ENCODE measurements around the gene SCYGR2.

Gene SCYGR2

DNA sequence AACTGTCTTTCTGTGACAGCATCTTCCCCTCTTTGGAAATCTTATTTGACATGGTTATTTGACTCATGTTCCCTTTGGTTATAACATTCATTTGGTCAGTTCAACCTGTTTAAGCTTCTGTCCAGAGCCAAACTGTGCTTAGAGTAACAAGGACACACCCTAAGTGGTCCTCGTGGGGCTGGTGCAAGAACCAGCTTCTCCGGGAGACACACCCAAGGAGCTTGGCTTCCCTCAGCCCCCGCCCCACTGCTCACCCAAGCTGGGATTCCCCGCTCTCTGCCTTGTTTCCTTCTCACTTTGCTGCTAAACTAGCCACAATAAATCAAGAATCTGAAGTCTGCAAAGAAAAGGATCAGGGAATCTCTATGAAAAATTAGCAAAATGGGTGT is 14.6 kb downstream of the SCYGR2 start:
- no peak for DNase-seq

DNA sequence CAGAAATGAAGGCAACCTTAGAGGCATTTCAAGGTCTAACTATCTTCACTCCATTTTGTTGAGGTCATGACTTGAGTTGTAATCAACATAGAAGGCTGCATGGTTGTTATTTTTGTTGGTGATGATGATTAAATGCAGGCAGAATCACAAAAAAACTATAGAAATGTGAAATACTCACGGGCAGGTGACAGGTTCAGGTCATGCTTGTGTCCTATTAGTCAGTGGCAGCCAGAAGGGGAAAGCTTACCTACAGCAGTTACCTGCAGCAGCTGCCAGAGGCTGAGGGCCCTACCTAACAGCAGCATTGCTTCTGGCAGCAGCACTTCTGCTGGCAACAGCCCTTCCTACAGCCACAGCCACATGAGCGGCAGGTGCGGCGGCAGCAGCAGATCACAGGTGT is 15.6 kb downstream of the SCYGR2 start:
- no peak for DNase-seq

DNA sequence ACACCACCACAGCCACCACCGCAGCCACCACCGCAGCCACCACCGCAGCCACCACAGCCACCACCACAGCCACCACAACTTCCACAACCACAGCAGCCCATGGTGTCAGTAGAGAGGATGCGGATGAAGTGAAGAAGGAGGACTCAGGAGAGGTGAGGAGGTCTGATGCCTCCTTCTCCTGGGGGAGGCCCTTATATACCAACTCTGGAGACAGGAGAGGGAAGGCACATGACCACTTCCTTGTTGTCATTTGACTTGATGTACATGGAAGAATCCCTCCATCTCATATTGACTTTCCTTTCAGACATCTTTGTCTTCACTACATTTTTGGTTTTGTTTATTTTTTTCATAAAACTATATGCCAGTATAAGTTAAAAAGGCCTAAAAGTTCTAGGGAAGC is 16.0 kb downstream of the SCYGR2 start, which contains the start of gene SCYGR3:
SCYGR3 (minus strand) TSS at position 101 of the 400 bp plus-strand sequence; CDS start at position 101, 0 bp downstream.
- DNase-seq, result no peak

DNA sequence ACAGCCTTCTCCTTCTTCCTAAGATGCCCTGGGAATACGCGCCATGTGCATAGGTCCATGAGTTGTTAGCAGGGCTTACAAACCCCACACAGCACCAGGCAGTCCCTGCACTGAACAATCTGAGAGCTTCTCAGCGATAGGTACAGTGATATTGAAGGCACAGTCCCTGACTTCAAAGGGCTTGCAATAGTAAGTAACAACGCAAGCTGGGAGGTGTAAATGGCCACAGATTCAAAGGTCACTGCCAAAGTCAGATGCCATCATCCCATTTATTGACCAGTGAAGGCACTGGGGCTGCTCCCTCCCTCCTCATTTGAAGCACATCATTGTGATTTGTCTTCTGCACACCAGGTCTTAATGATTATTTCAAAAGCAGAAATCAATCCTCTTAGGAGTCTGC is 16.5 kb downstream of the SCYGR2 start:
- no peak for DNase-seq

DNA sequence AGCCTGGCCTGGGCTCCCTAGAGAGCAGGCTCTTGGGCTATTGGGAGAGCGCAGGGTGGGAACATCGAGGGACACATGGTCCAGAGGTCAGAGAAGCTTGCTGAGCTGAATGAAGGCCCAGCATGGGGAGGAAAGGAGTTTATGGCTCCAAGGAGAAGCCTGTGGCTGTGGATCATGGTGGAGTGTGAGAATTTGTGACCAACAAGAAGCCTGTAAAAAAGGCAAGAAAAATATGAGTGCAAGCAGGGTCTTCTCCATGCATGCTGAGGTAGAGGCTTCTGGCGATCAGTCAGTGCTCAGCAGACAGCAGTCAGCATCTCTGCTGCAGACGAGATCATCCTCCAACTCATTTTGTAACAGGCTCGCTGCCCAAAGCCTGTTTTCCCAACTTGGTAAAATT is 17.2 kb downstream of the SCYGR2 start:
- DNase-seq, result no peak

DNA sequence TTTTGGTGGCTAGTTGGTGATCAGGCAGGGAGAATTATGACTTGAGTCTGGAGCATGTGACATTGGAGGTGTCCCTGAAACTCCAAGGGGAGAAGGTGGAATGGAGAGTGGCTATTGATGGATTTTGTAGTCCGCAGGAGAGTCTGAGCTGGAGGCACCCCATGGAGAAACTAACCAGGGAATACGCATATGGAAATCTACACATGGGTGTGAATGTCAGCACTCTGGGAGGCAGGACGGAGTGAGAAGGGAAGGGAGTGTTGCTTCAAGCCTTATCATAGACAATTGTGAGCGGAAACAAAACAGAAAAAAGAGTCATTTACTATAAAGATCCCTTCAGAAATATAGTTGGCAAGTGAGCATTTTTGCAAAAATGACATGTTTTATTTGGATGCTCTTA is 17.9 kb downstream of the SCYGR2 start:
- DNase-seq, result no peak

DNA sequence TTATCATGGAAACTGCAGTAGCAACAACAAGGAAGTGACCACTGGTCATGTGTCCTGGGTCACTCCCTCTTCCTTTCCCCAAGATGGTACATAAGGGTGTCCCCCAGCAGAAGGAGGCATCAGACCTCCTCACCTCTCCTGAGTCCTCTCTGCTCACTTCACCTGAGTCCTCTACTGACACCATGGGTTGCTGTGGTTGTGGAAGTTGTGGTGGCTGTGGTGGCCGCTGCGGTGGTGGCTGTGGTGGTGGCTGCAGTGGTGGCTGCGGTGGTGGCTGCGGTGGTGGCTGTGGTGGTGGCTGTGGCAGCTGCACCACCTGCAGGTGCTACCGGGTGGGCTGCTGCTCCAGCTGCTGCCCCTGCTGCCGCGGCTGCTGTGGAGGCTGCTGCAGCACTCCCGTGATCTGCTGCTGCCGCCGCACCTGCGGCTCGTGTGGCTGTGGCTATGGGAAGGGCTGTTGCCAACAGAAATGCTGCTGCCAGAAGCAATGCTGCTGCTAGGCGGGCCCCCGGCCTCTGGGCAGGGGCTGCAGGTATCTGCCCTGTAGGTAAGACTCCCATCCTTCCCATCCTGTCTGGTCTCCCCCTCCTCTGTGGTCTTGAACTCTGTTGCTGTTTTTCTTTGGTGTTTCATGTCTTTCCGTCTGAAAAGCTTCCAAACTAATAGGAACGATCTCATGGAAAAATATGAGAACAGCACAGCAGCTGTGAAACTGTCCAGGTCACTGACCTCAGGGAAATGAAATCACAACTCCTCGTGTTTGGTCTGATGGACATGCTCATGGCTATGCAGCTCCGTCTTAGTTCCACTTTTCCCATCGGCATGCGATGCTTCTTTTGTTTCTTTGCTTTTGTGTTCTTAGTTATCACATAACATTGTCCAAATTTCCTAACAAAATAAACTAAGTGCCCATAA is 18.9 kb downstream of the SCYGR2 start, which contains the start of gene SCYGR4:
SCYGR4 (plus strand) TSS at position 183 of the 915 bp plus-strand sequence; CDS start at position 183, 0 bp downstream.
- no peak for DNase-seq

DNA sequence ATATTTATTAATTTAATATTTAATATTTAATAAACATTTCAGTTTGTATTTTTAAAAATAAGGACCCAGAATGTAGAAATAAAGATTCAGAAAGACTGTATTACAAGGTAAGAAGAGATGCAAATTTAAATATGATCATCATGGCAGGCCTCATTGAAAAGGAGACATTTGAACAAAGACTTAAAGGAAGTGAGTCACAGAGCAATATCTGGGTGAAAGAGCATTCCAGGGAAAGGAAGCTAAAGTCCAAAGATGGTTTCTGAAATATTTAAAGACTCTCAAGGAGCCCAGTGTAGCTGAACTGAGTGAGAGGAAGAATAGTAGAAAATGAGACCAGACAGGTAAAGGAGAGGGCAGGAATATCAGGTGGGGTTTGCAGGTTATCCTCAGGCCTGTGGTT is 24.5 kb downstream of the SCYGR2 start:
- DNase-seq, result no peak

DNA sequence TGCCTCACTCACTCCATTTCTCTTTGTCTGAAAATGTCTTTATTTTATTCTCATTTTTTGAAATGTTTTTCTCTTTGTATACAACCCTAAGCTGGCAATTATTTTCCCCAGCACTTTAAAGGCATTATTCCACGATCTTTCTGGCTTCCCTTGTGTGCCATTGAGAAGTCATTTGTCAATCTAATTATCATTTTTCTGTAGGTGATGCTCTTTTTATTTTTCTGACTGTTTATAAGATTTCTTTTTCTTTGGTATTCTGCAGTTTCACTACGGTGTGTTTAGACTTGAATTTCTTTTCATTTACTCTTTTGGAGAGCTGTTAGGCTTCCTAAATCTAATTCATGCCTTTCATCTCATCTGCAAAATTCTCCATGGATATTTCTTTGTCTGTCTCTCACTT is 26.7 kb downstream of the SCYGR2 start:
- no peak for DNase-seq

DNA sequence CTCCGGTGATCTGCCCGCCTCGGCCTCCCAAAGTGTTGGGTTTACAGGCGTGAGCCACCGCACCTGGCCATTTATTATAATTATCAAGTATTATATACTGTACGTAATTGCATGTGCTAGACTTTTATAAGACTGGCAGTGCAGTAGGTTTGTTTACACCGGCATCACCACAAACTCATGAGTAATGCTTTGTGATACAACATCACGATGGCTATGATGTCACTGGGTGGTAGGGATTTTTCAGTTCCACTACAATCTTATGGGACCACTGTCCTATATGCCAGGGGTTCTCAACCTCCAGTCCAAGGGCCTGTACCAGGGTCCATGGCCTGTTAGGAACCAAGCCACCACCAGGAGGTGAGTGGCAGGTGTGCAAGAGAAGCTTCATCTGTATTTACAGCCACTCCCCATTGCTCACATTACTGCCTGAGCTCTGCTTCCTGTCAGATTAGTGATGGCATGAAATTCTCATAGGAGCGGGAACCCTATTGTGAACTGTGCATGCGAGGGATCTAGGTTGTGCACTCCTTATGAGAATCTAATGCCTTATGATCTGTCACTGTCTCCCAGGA is 28.0 kb downstream of the SCYGR2 start:
- DNase-seq, result no peak

DNA sequence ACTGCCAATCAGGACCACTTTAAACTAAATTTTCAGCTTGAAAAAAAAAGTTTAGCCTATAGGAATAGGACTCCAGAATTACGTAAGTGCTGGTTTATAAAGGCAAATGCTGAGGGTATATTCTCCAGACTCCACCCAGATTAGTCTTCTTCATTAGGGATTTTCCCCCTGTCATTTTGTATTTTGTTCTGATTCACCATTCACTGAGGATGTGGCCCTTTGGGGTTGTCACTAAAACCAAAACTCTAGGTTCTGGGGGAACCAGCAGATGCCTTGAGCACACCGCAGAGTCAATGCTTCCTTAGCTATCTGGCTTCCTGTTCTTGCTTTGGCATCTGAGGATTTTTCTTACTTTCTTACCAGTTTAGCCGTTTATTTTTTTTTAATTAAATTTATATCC is 29.1 kb downstream of the SCYGR2 start:
- DNase-seq, result no peak

DNA sequence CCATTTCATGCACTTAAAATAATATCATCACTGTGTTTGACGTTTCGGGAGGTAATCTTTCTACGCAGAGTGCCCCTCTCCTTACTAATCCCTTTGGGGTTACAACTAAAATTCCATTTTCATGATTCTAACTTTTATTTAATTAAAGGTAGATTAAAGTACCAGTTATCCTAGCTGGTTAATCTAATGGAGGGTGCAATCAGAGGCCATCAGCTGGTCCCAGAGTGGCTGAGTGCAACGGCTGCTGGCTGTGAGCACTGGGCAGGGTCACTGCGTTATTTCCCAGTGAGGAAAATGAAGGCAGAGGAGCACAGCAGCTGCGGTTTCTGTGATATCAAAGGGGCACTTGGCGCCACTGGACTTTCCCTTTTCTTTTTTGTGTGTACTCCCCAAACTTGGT is 30.7 kb downstream of the SCYGR2 start:
- DNase-seq, result no peak

DNA sequence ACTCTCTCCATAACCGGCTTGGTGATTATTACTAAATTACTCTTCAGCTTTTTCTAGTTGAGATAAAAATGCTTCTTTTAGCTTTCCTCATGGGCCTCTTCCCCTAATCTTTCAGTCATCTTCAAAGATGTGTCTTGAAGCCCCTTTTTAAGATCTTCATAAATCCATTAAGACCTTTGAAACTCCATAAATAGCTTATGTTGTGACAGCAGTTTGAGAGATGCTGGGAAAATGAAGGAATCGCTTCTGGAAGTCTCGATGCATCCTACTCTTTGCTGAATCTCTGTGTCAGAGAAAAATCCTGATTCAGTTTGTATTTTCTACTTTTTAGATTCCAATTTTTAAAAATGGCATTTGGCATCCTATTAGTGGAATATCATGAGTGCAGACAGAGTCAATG is 31.6 kb downstream of the SCYGR2 start:
- no peak for DNase-seq

DNA sequence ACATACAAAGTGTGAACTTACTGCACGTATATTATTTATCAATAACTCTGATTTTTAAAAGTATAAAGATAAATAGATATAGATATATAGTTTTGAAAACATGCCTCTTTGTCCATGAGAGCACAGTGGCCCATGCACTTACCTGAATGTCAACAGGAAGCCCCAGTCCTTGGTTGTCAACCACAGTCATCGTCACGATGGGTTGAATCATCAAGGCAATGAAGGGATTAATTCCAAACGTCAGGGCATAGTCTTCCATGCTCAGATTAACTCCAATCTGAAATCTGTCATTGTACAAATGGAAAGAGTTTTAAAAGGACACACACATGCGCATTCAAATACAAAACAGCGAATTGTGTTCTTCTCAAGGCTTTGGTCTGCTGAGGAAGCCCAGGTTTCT is 34.1 kb downstream of the SCYGR2 start:
- no peak for DNase-seq

DNA sequence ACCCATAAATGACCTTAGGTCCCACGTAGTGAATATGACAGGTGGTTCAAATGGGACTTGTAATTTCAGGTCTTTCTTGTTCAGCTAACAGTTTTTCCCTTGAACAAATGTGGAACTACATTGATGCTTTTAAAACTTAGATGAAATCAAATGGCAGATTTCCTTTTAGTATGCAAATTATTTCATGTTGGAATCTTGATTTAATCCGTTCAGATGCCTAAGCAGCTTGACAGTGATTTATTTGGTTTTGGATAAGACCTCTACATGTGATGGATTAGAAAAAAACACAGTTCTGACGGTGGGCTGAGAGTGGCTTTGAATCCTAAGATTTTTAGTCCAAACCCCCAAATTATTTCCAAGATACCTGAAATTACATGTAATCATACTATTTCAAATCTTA is 35.5 kb downstream of the SCYGR2 start:
- DNase-seq, result no peak

DNA sequence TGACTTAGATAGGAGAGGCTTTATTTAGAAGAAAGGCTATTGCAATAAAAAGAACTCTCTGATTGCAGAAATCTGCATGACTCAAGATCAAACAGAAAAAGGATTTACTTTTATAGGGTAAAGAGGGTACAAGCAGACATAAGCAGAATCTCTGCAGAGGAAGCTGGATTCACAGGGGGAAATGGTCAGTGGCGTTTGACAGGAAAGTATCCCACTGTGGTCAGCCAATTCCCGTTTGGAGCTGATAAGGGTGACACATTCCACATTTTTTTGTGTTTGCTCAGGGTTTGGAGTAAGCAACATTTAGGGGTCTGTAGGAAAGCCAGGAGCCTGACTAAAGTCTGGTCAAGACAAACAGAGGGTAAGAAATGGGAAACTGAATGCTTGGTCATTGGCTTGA is 44.0 kb downstream of the SCYGR2 start:
- DNase-seq, result no peak

DNA sequence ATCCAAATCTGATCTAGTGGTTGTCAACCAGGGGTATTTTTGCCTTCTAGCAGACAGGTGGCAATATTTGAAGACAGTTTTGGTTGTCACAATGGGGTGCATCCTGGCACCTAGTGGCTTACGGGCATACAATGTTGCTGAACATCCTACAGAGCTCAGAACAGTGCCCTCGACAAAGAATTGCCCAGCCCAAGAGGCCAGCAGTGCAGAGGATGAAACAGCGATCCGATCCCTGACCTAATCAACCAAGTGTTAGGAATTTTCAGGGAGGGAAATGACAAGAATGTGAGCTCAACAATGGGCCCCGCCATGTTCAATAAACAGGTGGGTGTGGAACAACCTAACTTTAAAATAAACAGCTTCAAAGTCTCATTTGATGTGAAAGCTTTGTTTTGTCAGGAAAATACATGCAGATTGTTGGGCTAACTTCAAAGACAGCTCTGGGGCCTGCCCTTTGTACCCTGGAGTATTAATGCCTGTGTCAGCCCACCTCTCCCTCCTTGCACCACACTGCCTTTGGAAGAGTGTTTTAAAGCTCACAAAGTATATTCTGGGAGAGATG is 45.4 kb downstream of the SCYGR2 start:
- DNase-seq, result no peak

Measured in NCI-H2107 (cell line).